ENCODE results near the gene BICDL1.

GRCh38 chr12:120121343-120121742 lies 132.3 kb downstream of the BICDL1 start:
- TF ChIP-seq, protein P1, sequence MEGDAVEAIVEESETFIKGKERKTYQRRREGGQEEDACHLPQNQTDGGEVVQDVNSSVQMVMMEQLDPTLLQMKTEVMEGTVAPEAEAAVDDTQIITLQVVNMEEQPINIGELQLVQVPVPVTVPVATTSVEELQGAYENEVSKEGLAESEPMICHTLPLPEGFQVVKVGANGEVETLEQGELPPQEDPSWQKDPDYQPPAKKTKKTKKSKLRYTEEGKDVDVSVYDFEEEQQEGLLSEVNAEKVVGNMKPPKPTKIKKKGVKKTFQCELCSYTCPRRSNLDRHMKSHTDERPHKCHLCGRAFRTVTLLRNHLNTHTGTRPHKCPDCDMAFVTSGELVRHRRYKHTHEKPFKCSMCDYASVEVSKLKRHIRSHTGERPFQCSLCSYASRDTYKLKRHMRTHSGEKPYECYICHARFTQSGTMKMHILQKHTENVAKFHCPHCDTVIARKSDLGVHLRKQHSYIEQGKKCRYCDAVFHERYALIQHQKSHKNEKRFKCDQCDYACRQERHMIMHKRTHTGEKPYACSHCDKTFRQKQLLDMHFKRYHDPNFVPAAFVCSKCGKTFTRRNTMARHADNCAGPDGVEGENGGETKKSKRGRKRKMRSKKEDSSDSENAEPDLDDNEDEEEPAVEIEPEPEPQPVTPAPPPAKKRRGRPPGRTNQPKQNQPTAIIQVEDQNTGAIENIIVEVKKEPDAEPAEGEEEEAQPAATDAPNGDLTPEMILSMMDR (conservative IDR thresholded peaks at IDR 0.05; ENCODE audit: low read depth, low read length): no peak
- TF ChIP-seq SMC3 (IDR thresholded peaks at IDR 0.05; ENCODE audit: low read depth, low read length) (no peak), RFX5 (IDR thresholded peaks at IDR 0.05; ENCODE audit: low read depth, low read length) (no peak), POLR2A (IDR thresholded peaks at IDR 0.05; ENCODE audit: low read depth, low read length) (no peak), MAZ (IDR thresholded peaks at IDR 0.05; ENCODE audit: borderline replicate concordance, low read depth, low read length) (no peak), MAFK (IDR thresholded peaks at IDR 0.05; ENCODE audit: low read depth, low read length) (no peak), MXI1 (IDR thresholded peaks at IDR 0.05; ENCODE audit: borderline replicate concordance, low read depth, low read length) (no peak), CEBPB (IDR thresholded peaks at IDR 0.05; ENCODE audit: low read depth, low read length) (no peak), FOS (IDR thresholded peaks at IDR 0.05; ENCODE audit: low read depth, low read length) (no peak), RAD21 (IDR thresholded peaks at IDR 0.05; ENCODE audit: low read length) (no peak), NFE2L2 (IDR thresholded peaks at IDR 0.05; ENCODE audit: low read depth, low read length) (no peak), BHLHE40 (IDR thresholded peaks at IDR 0.05; ENCODE audit: low read depth, low read length) (no peak)

Data from IMR-90 (cell line).